ENCODE data around the gene BCL2L15.
"Not testable (repeated sequence)": the region's sequence is repeated elsewhere in the genome, so short reads cannot be mapped to it uniquely, and the experiment has no call there.

Gene BCL2L15

DNA sequence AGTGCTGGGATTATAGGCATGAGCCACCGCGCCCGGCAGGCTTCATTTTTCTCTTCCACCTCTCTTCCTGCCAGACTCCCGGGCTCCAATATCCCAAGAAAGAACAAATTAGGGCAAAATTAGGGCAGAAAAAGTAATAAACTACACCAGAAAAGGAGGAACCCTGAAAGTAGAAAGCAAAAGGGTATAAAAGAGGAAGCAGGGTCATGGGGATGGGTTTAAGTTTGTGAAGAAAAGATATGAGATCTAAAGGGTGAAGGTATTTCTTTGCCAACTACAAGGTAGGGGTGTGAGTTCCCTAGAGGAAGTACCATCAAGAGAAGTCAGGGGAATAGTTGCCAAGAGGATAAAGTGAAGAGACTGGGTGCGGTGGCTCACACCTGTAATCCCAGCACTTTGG lies 25.7 kb downstream of the BCL2L15 start:
- no peak for DNase-seq (ENCODE audit: insufficient read length)
- no peak for TF ChIP-seq POLR2A (IDR thresholded peaks at IDR 0.05; ENCODE audit: low read depth, low read length)
- no peak for TF ChIP-seq TAF1 (IDR thresholded peaks at IDR 0.05; ENCODE audit: borderline replicate concordance, low read depth, low read length)
- TF ChIP-seq POLR2AphosphoS5 (IDR thresholded peaks at IDR 0.05; ENCODE audit: low read depth, low read length): no peak
- FAIRE-seq: no peak

GRCh38 chr1:113860891-113861290 lies 26.5 kb downstream of the BCL2L15 start:
- TF ChIP-seq POLR2A (IDR thresholded peaks at IDR 0.05; ENCODE audit: low read depth, low read length) (no peak), POLR2AphosphoS5 (IDR thresholded peaks at IDR 0.05; ENCODE audit: low read depth, low read length) (no peak), TAF1 (IDR thresholded peaks at IDR 0.05; ENCODE audit: borderline replicate concordance, low read depth, low read length) (no peak)
- FAIRE-seq (no peak), DNase-seq (ENCODE audit: insufficient read length) (no peak)

GRCh38 chr1:113859478-113860175 lies 27.8 kb downstream of the BCL2L15 start:
- TF ChIP-seq POLR2AphosphoS5 (IDR thresholded peaks at IDR 0.05; ENCODE audit: low read depth, low read length): no peak
- no peak for FAIRE-seq
- DNase-seq (ENCODE audit: insufficient read length): no peak

DNA sequence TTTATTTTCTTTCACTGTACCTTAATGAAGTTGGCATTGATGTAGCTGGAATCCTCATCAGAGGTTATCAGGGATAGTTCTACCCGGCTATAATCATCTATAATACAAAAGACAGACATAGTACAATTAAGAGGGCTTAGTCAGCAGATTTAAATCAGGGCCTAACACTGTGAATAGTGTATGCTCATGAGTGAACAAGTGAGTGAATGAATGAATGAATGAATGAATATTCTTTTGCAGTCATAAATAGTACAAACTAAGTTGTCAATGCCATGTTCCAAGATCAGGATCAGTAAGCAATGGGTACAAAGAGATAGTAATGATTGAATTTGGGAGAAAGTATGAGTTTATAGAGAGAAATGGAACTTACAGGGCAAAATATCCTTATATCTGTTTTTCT lies 28.4 kb downstream of the BCL2L15 start:
- TF ChIP-seq POLR2A (IDR thresholded peaks at IDR 0.05; ENCODE audit: low read depth, low read length) (no peak), POLR2AphosphoS5 (IDR thresholded peaks at IDR 0.05; ENCODE audit: low read depth, low read length) (no peak), TAF1 (IDR thresholded peaks at IDR 0.05; ENCODE audit: borderline replicate concordance, low read depth, low read length) (no peak)
- DNase-seq (ENCODE audit: insufficient read length) (no peak), FAIRE-seq (no peak)

DNA sequence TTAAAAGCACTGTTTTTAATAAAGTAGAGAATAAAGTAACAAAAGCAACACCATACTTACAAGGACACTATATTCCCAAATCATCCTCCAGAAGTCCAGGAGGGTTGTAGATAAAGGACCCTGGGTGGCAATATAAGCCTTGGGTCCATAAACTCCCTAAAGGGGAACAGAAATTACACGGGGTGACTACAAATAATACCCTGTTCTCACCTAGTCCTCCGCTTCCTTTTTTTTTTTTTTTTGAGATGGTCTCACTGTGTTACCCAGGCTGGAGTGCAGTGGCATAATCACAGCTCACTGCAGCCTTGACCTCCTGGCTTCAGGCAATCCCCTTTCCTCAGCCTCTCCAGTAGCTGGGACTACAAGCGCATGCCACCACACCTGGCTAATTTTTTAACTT lies 29.0 kb downstream of the BCL2L15 start:
- no peak for FAIRE-seq
- DNase-seq (ENCODE audit: insufficient read length): no peak
- TF ChIP-seq POLR2AphosphoS5 (IDR thresholded peaks at IDR 0.05; ENCODE audit: low read depth, low read length): no peak
- TF ChIP-seq TAF1 (IDR thresholded peaks at IDR 0.05; ENCODE audit: borderline replicate concordance, low read depth, low read length): no peak
- no peak for TF ChIP-seq POLR2A (IDR thresholded peaks at IDR 0.05; ENCODE audit: low read depth, low read length)

DNA sequence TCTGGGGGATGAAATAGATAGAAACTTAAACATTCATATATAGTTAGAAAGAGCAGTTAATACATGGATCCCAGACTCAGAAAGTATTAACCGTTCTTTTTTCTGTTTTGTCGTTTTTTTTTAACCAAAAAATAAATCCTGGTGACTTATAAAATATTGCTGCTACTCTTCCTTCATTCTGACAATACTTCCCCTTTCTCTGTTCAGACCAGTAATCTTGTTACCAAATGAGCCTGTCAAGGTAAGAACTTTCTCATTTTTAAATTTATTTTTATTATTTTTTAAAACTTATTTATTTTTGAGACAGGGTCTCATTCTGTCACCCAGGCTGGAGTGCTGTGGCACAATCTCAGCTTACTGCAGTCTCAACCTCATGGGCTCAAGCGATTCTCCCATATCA lies 29.6 kb downstream of the BCL2L15 start:
- DNase-seq (ENCODE audit: insufficient read length) (no peak), FAIRE-seq (no peak)
- TF ChIP-seq TAF1 (IDR thresholded peaks at IDR 0.05; ENCODE audit: borderline replicate concordance, low read depth, low read length): no peak
- TF ChIP-seq POLR2AphosphoS5 (IDR thresholded peaks at IDR 0.05; ENCODE audit: low read depth, low read length): no peak
- TF ChIP-seq POLR2A (IDR thresholded peaks at IDR 0.05; ENCODE audit: low read depth, low read length): no peak

- TF ChIP-seq POLR2AphosphoS5 (IDR thresholded peaks at IDR 0.05; ENCODE audit: low read depth, low read length) (no peak), POLR2A (IDR thresholded peaks at IDR 0.05; ENCODE audit: low read depth, low read length) (no peak), TAF1 (IDR thresholded peaks at IDR 0.05; ENCODE audit: borderline replicate concordance, low read depth, low read length) (no peak)
- no peak for DNase-seq (ENCODE audit: insufficient read length)
- FAIRE-seq: no peak
Observed at GRCh38 chr1:113856401-113856790, 31.0 kb downstream of the BCL2L15 start.

- TF ChIP-seq POLR2AphosphoS5 (IDR thresholded peaks at IDR 0.05; ENCODE audit: low read depth, low read length): no peak
- no peak for TF ChIP-seq POLR2A (IDR thresholded peaks at IDR 0.05; ENCODE audit: low read depth, low read length)
- TF ChIP-seq TAF1 (IDR thresholded peaks at IDR 0.05; ENCODE audit: borderline replicate concordance, low read depth, low read length): no peak
- FAIRE-seq (no peak), DNase-seq (ENCODE audit: insufficient read length) (no peak)
Observed at GRCh38 chr1:113855630-113856400, 31.6 kb downstream of the BCL2L15 start.

DNA sequence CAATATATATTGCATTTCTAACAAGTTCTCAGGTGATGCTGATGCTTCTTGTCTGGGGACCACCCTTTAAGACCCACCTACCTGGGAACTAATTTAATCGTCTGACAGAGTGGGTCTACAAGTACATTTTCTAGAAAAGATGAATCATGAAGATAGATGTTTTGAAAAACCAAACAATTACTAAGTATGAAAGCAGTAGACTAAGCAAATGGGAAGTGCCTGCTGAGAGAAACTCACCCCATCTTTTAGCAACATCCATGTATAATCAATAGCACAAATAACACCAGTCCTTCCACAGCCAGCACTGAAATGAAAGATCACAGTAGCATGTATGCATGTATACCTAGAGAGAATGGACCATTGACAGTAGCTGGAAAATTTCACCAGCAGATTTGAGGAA lies 33.1 kb downstream of the BCL2L15 start:
- no peak for TF ChIP-seq TAF1 (IDR thresholded peaks at IDR 0.05; ENCODE audit: borderline replicate concordance, low read depth, low read length)
- TF ChIP-seq POLR2AphosphoS5 (IDR thresholded peaks at IDR 0.05; ENCODE audit: low read depth, low read length): no peak
- TF ChIP-seq POLR2A (IDR thresholded peaks at IDR 0.05; ENCODE audit: low read depth, low read length): no peak
- DNase-seq (ENCODE audit: insufficient read length) (no peak), FAIRE-seq (no peak)

DNA sequence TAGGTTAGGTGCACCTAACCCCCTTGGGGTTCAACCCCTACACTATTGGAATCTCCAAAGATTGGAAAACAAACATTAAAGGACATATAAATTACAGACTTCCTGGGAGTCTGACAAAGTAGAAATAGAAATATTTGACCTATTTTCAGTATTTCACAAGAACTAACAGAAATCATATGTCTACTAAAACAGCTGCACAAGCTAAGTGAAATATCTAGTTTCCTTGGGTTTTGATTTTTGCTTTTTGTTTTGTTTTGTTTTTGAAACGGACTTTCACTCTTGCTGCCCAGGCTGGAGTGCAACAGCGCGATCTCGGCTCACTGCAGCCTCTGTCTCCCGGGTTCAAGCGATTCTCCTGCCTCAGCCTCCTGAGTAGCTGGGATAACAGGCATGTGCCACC lies 34.7 kb downstream of the BCL2L15 start:
- DNase-seq (ENCODE audit: insufficient read length); FAIRE-seq: not testable (repeated sequence)

DNA sequence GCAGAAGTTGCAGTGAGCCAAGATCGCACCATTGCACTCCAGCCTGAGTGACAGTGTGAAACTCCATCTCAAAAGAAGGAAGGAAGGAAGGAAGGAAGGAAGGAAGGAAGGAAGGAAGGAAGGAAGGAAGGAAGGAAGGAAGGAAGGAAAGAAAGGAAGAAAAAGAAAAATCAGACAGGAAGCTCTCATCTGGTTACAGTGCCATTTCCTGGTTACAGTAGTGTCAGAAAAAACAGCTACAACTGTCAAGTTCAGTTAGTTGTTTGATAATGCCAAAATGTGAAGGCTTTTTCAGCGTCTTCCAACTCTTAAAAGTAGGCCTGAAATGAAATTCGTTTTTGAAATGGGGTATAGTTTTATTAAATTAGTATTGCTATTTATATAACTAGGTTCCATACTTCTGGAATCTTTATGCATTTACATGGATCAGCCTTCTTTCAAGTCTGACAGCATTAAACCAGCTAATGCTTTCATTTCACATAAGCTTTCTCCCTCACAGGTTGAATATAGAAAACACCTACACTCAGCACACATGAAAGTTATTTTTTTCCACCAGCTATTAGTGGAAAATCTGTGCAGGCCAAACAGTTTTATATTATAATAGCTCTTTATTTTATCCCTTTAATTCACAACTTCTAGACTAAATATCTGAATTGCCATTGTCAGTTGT lies 37.1 kb downstream of the BCL2L15 start:
- TF ChIP-seq POLR2A (IDR thresholded peaks at IDR 0.05; ENCODE audit: low read depth, low read length) (no peak), TAF1 (IDR thresholded peaks at IDR 0.05; ENCODE audit: borderline replicate concordance, low read depth, low read length) (no peak), POLR2AphosphoS5 (IDR thresholded peaks at IDR 0.05; ENCODE audit: low read depth, low read length) (no peak)
- no peak for FAIRE-seq
- no peak for DNase-seq (ENCODE audit: insufficient read length)

DNA sequence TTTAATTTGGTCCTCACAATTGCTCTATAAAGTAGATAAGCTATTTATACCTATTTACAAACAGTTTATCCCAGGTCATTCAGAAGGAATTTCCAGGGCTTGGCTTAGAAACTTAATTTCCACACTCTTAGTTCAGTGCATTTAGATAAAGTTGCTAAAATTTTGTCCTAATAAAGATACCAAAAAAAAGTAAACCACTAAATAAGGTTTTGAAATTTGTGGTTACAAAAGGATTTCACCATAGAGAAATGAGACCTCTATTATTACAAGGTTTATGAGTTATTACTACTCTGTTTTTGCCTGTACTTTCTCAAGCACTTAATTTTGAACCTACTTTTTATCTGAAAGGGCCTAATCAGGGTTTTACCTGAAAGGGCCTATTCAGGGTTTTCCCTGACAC lies 38.3 kb downstream of the BCL2L15 start:
- FAIRE-seq (no peak), DNase-seq (ENCODE audit: insufficient read length) (no peak)
- no peak for TF ChIP-seq TAF1 (IDR thresholded peaks at IDR 0.05; ENCODE audit: borderline replicate concordance, low read depth, low read length)
- no peak for TF ChIP-seq POLR2A (IDR thresholded peaks at IDR 0.05; ENCODE audit: low read depth, low read length)
- no peak for TF ChIP-seq POLR2AphosphoS5 (IDR thresholded peaks at IDR 0.05; ENCODE audit: low read depth, low read length)
